NAMALWA (cell line): ENCODE data around the gene IFI16.

Source experiments
- DNase-seq: peaks from one replicate; pipeline ENCODE4 v3.0.0-alpha.2; 2015; ENCODE audit warnings: low spot score

IFI16 gene

DNA sequence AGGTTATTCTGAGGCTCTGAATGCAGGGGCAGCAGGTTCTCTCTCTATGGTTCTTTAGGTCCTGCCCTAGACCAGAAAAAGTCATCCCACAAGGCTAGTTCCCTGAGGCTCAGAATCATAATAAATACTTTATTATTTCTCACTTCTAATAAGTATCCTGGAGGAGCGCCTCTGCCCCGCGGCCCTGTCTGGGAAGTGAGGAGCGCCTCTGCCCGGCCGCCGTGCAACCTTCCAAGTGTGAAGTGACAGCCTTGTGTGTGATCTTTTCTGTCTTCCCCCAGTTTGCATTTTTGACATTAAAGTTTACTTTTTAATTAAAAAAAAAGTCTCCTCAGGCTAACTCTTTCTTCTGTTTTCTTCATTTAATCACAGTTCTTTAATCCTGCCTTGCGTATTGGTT lies 55.4 kb downstream of the IFI16 start:
- DNase-seq: no peak

DNA sequence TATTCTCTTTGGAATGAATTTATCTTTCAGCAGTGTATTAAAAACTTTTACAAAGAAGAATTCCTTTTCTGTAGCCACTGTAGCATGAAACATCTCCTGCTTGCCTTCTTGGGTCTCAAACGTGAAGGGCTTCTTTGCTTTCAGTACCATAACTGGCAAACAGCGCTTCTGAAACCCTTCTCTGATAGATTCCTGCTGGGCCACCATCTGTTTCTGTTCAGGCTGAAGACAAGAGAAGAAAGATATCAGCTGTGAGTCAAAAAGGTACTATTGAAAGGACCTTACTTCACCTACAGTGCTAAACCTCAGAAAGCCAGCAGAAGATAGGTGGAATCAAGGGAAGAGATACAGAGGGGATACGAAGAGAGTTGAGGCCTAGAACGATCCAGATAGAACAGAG lies 56.4 kb downstream of the IFI16 start:
- DNase-seq: no peak

DNA sequence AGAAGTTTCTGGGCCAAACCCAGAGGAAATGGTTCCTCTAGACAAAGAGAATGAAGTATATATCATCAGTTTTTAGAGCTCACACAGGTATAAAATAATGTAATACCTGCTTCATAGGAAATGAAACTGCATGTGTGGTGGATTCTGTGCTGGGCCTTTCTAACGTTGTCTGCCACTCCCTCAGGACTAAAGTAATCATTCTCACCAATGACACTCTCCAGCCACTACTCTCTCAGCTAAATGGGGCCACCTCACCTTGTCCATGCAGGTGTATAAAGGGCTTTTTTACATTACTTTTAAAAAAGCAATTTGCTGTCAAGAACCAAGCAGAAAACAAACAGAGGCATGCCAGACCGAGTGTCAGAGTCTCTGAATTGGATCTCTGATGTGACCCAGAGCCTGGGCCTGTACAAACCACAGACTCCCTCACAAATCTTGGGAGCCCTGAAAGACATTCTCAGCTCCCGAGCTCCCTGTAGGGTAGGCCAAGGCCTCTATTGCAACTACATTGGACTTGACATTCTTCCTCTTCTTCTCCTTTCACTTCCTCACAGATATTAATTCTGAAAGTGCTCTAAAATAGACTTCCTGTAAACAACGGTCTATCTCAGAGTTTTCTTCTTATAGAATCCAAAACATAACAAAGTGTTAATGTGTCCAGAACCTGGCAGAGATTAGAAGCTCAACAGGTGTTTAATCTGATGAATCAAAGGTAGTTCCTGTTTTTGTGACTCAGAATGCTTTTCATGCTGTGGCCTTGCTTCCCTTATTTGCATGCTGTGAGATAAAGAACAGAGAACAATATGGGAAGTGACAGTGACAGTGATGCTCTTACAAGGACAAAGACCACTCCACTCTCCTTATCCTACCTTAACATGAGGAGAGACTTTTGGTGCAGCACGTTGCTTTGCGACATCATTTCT lies 58.3 kb downstream of the IFI16 start:
- DNase-seq: peak; percentile 98

DNA sequence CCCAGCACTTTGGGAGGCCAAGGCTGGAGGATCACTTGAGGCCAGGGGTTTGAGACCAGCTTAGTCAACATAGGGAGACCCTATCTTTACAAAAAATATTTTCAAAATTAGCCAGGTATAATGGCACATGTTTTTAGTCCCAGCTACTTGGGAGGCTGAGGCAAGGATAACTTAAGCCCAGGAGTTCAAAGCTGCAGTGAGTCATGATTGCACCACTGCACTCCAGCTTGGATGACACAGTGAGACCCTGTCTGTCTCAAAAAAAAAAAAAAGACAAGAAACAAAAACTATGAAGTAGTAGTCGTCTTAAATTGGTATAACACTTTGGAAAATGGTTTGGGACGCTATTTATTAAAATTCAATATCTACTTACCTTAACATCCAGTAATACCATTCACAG lies 59.2 kb downstream of the IFI16 start:
- DNase-seq: no peak

DNA sequence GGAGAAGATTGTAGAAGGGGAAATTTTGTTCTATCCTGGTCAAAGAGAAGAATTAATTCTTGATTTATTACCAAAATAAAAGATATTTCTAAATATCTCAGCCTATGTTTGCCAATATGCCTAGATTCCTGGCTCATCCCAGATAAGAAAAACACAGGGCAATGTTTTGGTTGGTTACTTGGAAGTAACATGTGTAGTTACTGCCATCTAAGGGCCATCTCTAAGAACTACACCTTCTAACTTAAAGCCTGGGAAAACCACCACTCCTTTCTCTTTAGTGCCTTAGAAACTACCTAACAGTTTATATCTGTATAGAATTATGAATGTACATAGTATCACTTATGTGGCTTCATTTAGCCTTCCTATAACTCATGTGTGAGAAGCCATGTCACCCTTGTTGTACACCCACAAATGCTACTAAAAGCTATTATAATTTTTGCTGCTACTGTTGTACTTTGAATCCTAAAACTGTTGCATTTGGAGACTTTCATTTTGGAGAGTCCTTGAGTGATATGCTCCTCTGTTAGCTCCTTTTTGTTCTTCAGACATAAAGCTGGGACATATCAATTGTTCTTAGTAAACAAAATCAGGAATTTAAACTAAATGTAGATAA lies 62.4 kb downstream of the IFI16 start:
- DNase-seq: peak; percentile 78

DNA sequence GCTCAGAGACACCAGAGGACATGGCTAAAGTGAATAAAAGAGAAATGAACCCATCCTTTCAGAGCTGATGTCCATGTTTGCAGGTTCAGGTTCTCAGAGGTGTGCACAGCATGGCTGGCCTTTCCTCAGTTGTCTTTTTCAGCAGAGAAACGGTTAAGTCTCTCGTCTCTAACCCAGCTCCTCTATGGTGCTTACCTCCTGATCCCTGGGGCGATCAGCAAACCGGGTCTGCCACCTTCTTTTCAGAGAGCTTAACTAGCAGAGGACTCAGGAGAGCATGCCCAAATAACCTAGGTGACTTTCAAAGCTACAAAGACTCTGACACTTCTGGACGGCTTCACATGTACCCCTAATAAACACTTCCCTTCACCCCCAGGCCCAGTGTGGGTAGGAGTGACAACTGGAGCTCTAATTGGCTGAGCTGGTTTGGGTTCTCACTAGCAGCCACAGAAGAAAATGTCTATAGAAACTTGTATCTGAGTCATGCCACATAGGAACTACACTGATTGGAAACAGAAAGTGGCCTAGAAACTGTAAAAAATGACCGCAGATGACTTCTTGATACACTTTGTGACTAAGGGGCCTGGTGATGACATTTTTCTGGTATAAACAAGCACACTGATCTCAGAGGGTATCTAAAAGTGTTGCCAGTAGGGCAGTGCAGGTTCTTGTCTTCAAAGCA lies 66.9 kb downstream of the IFI16 start, which contains the start of gene AIM2:
AIM2 (minus strand) TSS at position 329 of the 682 bp plus-strand sequence. CDS start 3,267 bp downstream, outside the sequence.
- DNase-seq: peak; percentile 91

DNA sequence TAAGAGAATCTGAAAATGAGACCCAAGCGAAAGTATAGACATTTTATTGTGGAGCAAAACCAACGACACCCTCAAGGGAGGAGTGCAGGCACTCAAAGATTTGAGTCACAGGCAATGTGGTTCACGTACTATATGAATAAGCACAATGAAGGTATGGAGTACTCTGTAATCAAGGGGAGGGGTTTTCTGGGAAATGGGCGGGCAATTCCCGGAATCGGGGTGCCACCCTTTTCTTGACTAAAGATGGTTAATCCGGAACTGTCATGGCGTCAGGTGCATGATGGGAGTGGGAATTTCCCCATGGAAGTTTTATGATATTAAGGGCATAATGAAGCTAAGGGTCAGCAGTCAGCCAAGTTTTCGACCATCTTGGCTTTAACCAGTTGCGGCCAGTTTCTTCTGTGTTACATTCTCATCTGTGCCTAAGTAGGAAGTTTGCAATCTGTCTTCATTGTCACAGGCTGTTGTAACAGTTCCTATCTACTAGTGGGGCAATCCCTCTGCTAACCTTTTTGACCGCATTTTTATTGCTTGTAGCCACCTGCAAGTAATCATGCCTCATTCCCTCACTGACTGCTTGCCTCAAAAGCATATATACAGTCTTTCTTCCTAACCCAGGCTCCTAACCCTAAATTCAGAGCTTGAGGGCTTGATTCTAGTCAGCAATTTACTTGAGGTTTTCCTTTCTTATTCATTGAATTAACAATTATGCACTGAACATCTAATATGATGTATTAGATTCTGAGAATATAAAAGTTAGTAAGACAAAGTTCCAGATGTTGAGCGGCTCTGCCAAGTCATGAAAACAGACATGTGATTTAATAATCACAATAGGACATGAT lies 67.6 kb downstream of the IFI16 start:
- no peak for DNase-seq

DNA sequence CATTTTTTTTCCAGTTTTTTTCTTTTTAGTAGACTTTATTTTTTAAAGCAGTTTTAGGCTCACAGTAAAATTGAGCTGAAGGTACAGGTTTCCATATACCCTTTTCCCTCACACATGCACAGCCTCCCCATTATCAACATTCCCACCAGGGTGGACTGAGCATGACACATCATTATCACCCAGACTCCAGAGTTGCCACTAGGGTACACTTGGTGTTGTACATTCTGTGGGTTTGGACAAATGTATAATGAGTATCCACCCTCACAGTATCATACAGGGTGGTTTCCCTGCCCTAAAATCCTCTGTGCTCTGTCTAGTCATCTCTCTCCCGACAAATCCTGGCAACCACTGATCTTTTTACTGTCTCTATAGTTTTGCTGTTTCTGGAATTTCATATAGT lies 69.8 kb downstream of the IFI16 start:
- DNase-seq: peak; percentile 23

DNA sequence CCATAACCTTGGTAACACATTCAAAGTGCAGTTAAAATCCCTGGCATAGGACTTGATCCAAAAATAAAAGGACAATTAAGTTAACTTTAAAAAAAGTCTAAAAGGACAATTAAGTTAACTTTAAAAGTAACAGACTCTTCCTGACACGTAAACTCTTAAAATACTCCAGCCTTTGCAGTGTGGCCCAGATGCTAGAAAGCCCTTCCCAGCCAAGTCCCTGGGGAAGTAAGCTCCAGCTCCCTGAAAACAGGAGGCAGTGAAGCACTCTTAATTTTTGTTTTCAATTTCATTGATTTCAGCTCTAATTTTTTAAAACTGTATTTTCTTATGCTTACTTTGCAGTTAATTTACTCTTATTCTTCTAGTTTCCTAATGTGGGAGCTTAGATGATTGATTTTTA lies 71.9 kb downstream of the IFI16 start:
- no peak for DNase-seq

DNA sequence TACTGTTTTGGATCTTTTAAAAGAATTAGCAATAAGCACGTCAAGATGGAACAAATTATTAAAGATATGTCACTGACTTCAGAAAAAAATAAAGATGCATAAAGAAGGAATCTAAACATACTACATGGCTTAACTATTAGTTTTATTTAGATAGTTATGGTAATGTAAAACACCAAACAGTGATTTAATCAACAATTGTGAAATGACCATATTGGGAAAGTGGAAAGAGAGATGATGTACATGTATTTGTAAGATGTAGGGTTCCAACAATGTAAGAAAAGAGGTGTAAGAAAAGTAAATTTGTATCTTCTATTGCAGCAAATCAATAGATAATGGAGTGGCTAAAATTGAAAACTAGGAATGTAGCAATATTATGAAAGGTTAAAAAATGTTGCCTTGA lies 73.3 kb downstream of the IFI16 start:
- no peak for DNase-seq

DNA sequence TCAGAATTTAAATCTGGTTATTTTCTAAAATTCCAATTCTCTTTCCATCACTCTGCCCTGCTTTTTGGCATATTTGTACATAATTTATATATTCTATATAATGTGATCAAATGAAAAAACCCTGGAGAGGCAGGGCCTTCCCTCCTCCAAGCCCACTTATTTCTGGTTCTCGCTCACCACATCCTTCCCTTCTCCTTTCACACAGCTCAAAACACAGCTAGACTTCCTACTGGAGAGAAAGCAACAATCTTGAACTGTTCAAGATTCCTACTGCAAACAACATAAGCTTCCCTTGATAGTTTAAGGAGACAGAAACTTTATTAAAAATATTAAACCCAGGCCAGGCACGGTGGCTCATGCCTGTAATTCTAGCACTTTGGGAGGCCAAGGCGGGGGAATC lies 74.4 kb downstream of the IFI16 start:
- no peak for DNase-seq

DNA sequence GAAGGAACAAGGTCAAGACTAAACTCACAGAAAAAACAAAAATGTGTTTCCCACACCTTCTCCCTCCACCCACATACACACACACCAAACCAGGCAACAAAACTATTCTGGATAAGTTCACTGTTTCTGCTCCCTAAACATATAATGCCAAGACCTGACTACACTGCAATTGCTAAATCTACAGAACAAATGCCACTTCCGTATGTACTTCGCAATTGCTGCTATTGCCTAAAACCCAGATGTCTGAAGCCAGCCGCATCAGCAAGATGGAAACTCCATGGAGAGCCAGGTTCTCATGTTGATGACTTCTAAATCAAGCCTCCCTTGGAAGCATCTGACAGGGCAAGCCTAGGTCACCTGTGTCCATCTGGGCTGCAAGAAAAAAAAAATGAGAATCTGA lies 75.2 kb downstream of the IFI16 start:
- DNase-seq: no peak

DNA sequence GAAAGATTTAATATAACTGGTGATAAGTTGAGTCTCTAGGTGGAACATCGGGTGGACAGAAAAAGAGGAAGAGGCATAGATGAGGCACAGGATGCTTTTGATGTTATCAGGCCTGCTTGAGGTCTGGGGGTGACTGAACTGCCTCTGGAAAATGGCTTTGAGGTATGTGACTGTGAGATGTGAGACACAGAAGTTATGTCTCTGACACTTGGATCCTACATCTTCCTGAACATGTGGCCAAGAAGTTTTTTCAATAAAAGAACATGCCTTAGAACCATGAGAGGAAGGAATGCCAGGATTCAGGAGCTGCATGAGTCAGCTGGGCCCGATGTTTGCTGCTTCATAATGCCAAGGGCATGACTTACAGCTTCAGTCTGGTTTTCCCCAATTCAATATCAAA lies 78.3 kb downstream of the IFI16 start:
- no peak for DNase-seq

DNA sequence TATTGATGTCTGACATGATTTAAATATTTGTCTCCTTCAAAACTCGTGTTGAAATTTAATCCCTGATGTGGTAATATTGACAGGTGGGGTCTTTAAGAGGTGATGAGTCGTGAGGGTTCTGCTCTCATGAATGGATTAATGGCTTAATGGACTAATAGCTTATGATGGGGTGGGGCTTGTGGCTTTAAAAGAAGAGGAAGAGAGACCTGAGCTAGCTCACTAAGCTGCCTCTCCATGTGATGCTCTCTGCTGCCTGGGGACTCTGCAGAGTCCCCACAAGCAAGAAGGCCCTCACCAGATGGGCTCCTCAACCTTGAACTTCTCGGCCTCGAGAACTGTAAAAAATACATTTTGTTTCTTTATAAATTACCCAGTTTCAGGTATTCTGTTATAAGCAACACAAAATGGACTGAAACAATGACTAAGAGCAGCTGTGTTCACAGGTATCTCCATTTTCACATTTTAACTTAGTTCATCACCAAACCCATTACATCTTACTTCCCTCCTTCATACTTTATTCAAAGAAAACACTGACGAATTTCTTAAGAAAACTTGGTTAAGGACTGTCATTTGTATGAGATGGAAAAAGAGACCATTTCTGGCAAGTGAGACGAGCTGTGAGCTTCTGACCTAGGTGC lies 79.0 kb downstream of the IFI16 start:
- DNase-seq: no peak

DNA sequence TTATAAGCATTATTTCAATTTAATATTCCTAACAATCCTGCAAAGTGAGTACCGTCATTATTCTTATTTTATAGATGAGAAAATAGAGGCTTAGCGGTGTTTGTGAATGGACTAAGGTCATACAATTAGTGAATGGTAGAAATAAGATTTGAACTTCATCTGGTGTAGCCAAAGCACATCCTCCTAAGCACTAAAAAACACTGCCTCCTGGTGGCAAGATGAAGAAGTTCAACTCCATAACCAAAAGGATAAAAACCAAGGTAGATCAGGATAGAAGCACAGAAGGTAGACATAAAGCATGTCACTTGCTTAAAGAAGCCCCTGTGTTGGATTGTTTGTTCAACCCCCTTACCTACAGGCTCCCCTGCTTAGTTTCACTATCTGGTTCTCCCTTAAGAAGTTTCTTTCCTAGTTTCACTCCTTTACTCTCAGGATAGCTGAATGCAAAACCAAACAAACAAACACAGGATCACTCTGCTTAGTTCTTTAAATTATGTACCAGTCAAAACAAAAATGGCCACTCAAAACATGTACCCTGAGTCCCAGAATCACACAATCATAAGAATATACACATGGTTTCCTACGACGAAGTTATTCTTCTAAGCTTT lies 79.6 kb downstream of the IFI16 start:
- DNase-seq: peak; percentile 69

DNA sequence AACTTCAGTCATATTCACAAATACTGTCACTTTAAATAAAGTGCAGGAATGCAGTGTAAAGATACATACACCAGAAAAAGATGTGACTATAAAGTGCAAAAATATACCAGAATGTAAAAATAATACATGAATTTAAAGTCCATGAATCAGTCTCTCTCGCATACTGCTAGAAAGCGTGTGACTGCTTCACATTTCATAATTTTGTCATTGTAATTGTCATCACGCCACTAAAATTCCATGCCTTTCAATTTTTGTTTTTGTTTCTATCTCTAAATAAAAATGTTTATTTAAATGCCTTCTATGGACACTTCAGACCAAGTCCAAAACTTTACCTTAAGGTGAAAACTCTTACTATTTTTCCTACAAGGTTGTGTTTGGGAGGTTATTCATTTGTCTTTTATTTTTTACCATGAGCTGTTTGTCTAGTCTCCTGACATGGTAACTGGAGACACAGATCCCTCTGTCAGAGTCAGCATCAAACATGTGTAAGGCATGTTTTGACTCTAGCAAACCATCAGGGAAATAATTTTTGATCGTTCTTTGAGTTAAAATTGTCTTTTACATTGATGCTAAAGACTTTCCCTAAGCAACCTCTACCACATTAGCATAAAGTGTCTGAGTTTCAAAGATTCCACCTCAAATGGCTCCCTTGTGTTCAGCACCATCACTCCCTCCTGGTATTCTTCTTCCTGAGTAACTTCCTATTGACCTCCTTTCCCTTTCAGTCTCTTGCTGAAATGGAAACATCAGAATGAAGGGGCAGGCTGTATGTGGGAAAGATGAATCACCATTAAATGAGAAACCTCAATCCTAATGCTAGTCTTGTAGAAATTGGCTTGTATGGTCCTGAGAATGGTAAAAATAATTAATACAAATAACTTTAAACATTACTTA lies 80.8 kb downstream of the IFI16 start:
- DNase-seq: no peak

DNA sequence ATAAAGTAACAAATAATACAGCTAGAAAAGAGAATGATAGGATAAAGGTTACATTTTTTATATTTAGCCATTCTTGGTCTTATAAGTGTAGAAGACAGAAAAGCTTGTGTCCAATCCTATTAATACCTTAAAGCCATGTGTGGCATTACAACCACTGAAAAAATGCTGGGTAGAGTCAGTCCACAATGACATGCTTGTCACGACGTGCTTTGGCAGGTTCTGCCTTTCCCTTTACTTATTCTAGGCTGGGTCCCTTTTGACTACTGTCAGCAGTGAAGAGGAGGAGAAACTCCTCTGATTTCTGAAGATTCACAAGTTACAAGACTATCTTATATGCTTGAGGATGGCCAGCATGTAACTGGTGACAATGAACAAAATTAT lies 81.5 kb downstream of the IFI16 start:
- no peak for DNase-seq

DNA sequence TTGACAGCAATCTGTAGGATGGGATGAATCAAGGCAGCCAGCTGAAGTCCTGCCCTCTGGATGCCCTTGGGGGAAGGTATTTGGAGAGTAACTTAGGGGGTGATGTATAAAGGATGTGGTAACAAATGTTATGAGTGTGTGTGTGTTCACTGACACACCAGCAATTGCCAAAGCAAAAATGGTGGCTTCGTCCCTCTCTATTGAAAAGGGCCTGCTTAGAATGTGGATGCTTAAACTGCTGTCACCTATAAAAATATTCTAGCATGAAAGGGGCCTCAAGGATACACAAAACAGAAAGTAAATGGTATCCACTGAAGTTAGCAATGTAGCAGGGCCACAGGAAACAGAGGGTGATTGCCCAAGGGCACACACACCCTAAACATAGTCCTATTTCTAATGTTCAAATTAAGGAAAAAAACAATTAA lies 81.9 kb downstream of the IFI16 start:
- DNase-seq: no peak

DNA sequence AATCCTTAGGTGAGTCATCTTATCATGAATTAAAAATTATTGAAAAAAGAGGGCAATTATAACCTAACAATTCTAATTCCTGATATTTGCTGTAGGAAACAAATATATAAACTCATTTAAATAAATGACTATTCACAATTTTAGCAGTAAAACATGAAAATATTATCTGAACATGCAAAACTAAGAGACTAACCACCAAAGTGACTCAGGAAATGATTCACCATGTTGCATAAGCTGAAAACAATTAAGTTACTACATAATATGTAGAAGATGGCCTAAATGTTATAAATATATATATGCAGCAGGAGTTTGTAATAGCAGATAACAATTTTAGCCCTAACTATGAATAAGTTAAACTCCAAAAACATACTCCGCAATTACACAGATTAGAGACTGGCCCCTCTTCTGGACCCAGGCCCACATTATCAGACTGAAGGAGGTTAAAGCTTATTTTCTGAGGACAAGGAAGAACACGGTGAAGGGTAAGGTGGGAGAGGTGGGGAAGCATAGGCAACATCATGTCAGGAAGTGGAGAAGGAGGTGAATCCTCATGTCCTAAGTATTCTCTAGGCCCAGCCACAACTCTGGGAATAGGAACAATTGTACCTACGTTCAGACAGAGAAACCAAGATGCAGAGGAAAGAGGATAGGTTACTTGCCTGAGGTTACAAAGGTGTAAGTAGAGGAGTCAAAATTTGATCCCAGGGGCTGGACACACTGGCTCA lies 82.5 kb downstream of the IFI16 start:
- no peak for DNase-seq
